ENCODE results near the gene UGGT1. TPM values are rescaled to one million over a fixed set of nuclear protein-coding genes. Genes with fewer than 3 reads are reported as not detected.

UGGT1 gene, protein sequence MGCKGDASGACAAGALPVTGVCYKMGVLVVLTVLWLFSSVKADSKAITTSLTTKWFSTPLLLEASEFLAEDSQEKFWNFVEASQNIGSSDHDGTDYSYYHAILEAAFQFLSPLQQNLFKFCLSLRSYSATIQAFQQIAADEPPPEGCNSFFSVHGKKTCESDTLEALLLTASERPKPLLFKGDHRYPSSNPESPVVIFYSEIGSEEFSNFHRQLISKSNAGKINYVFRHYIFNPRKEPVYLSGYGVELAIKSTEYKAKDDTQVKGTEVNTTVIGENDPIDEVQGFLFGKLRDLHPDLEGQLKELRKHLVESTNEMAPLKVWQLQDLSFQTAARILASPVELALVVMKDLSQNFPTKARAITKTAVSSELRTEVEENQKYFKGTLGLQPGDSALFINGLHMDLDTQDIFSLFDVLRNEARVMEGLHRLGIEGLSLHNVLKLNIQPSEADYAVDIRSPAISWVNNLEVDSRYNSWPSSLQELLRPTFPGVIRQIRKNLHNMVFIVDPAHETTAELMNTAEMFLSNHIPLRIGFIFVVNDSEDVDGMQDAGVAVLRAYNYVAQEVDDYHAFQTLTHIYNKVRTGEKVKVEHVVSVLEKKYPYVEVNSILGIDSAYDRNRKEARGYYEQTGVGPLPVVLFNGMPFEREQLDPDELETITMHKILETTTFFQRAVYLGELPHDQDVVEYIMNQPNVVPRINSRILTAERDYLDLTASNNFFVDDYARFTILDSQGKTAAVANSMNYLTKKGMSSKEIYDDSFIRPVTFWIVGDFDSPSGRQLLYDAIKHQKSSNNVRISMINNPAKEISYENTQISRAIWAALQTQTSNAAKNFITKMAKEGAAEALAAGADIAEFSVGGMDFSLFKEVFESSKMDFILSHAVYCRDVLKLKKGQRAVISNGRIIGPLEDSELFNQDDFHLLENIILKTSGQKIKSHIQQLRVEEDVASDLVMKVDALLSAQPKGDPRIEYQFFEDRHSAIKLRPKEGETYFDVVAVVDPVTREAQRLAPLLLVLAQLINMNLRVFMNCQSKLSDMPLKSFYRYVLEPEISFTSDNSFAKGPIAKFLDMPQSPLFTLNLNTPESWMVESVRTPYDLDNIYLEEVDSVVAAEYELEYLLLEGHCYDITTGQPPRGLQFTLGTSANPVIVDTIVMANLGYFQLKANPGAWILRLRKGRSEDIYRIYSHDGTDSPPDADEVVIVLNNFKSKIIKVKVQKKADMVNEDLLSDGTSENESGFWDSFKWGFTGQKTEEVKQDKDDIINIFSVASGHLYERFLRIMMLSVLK (N-terminal part only)
- total RNA-seq = 60.8 and 68.7 TPM in 2 replicates

DNA sequence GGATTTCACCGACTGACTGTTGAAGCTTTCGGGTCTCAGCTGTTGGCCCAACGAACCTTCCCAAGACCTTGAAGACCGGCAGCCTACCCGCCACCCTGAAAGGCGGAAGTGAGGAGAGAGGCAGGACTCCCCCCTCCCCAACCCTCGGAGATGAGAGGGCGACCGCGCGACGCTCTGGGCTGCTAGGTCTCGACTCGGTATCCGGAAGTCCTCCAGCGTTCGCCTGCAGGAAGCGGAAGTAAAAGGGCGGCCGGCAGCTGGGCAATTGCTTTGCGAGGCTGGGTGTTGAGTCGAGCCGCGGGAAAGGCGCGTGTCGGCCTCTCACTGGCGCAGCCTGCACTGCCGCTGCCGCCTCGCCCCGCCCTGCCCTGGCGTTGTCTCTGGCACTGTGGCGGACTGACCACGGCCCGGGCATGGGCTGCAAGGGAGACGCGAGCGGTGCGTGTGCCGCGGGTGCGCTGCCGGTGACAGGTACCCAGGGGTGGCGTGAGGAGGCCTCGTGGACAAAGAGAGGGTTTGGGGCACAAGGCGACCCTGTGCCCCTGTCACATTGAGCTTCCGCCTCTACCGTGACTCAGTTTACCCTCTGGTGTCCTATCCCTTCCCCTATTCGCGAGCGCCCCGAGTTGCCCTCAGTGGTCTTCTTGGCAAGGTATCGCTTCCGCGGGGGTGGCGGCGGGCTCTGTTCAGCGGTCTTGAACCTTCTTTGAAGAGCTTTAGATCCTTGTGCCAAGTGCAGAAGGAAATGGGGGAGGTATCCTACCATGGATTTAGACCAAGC is at the start of gene UGGT1:
Gene UGGT1, plus strand, starts transcription at position 256 of the 781 bp plus-strand sequence. Its CDS starts 158 bp downstream, at position 414.

Other genes with a start within 250 kb of the UGGT1 start
- gene POLR2D, start 233.0 kb upstream of the UGGT1 start, total RNA-seq = 9.4 and 11.8 TPM in 2 replicates
- 12.8 and 13.0 TPM in 2 replicates for gene AMMECR1L, start 205.2 kb upstream of the UGGT1 start, total RNA-seq
- 6.2 and 12.3 TPM in 2 replicates for gene SAP130, start 63.1 kb upstream of the UGGT1 start, total RNA-seq
- gene HS6ST1, start 227.7 kb downstream of the UGGT1 start, total RNA-seq = 38.3 and 53.1 TPM in 2 replicates

Data from cardiac atrium fibroblast (primary cell).